22Rv1 (cell line): ENCODE data around the gene AUTS2.

ENCODE experiments used
- ZFX ChIP-seq: fragments of 450-650 bp; IDR thresholded peaks from 2 replicates; pipeline ENCODE4 v1.6.1; 2017; ENCODE audit warnings: antibody characterized with exemption, borderline replicate concordance
- TF ChIP-seq, protein P1 (sequence below): fragments of 450-650 bp; IDR thresholded peaks from 2 replicates; pipeline ENCODE4 v1.5.1; 2017; ENCODE audit warnings: mild to moderate bottlenecking

DNA sequence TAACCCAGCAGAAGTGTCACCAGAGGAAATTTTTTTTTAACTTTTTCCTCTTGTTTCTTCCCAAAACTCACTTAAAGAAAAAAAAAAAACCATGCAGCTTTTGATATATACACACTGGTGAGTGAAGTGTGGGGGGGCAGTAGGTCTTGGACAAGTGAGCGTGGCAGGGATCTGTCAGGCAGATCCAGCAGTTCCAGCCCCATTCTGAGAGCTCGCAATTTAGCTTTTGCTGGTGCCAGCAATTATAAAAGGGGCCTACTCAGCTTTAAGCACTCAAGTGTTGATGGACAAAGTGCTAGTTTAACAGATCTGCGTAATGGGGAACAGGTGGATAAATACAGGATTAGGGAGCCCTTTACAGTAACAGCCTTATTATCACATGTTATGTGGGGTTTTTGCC is 914.5 kb downstream of the AUTS2 start:
- TF ChIP-seq, protein P1, sequence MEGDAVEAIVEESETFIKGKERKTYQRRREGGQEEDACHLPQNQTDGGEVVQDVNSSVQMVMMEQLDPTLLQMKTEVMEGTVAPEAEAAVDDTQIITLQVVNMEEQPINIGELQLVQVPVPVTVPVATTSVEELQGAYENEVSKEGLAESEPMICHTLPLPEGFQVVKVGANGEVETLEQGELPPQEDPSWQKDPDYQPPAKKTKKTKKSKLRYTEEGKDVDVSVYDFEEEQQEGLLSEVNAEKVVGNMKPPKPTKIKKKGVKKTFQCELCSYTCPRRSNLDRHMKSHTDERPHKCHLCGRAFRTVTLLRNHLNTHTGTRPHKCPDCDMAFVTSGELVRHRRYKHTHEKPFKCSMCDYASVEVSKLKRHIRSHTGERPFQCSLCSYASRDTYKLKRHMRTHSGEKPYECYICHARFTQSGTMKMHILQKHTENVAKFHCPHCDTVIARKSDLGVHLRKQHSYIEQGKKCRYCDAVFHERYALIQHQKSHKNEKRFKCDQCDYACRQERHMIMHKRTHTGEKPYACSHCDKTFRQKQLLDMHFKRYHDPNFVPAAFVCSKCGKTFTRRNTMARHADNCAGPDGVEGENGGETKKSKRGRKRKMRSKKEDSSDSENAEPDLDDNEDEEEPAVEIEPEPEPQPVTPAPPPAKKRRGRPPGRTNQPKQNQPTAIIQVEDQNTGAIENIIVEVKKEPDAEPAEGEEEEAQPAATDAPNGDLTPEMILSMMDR: no peak
- TF ChIP-seq ZFX: no peak
